CD4-positive, alpha-beta T cell treated with Interleukin-17A for 1 hour (primary cell): ENCODE results near the gene MRPL10.

Experiments
- DNase-seq: peaks from one replicate; pipeline ENCODE4 v3.0.0-alpha.2; 2020

Gene MRPL10

GRCh38 chr17:47857551-47858455 lies 26.5 kb upstream of the MRPL10 start:
- no peak for DNase-seq

DNA sequence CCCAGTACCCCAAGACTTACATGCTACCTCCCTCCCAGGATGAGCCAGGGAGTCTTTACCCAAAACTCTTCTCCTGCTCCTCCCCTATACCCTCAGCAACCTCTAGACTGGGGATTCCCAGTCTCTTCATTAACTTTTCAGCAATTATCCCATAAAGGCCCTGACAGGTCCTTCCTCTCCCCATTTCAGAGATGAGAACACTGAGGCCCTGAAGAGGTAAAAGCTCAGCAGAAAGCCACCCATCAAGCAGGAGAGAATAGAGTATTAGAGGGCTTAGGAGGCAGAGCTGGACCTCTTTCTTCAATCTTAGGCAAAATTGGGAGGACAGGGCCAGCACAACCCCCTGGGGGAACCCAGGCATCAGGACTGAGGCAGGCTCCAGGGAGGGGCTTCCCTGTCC lies 25.5 kb upstream of the MRPL10 start:
- no peak for DNase-seq

- no peak for DNase-seq
These were observed 24.4 kb upstream of the MRPL10 start for GRCh38 chr17:47855737-47856136.

DNA sequence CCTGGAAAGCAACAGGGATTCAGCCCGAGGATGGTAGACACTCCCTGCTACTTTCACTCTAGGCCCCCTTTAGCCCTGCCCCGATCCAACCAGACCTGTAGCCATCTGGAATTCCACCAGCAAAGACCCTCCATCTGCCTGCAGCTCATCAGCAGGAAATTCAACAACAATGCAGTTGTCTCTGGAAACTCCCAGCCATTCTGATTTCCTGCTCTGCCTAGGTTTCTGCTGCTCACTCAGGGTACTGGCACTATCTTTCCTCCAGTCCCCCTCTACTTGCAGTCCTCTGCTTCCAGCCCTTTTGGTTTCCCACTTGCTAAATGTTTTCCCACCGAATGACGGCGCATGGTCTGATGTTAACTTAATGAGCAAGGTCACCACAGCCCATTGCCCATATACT lies 22.3 kb upstream of the MRPL10 start:
- no peak for DNase-seq

DNA sequence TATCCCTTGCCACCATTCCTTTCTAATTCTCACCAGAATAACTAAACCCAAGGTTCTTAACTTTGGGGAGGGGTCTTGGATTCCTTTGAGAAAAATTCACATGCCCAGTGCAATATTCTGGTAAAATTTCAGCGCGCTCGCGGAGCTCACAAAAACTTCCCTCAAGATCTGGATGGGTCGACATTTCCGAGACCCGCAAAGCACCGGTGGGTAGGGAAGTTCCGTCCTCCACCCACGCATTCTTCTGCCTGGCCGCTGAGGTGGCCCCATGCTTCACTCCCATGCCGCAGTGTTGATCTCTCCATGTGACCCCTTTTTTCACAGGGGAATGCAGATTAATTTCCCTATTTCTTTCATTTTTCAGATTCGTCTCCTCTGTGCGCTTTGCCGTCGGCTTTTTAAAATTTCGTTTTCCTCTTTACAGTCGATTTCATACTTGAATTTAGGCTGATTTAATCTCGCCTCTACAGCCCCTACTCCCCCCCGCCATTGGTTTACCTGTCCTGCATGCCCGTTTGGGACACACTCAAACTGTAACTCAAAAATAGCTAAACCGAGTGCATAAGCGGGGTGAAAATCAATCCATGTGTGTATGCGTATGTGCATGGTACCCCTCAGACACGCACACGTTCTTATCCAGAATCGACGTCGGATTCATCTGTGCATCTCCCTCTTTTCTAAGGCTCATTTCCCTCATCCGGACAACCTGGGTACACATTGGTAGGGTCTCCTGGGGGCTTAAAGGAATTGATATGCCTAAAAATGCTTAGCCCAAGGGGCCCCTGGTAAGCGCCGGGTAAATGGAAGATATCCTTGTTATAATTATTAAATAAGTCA lies 21.0 kb upstream of the MRPL10 start:
- peak; percentile 15 for DNase-seq

DNA sequence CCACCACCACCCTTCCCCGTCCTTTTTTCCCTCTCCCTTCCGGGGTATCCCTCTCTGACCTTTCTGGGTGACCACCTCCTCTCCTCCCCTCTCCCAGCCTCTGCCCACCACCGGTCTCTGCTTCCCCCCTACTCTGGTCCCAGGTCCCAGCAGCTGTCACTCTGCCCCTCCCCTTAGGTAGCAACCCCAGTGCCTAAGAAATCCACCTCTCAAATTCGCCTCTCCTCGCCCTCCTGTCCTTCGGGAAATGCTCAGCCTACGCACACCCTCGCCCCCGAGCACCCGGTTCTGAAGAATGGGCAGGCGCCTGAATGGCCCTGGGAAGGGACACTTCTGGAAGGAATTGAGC lies 20.4 kb upstream of the MRPL10 start:
- no peak for DNase-seq

- peak; percentile 68 for DNase-seq
These were observed 19.6 kb upstream of the MRPL10 start, which contains the start of gene SP6 for GRCh38 chr17:47850692-47851573. Gene SP6, minus strand, starts transcription at chr17:47851163. Its CDS starts 2,734 bp downstream, at chr17:47848429.

DNA sequence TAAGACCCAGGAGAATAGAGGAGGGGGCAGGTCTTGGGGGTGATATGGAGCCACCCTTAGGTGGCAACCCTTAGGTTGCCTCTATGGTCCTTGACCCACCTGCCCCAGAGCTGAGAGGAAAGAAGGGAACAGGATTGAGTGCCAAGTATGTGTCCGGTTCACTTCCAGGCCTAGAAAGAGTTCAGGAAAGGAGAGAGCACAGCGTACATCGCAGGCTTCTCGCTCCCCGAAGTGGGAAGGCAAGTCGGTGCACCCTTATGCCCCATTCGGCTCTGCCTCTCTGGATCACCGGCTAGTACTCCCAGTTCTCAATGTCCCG lies 19.0 kb upstream of the MRPL10 start:
- no peak for DNase-seq

- no peak for DNase-seq
These were observed 16.8 kb upstream of the MRPL10 start for GRCh38 chr17:47848198-47848513.

DNA sequence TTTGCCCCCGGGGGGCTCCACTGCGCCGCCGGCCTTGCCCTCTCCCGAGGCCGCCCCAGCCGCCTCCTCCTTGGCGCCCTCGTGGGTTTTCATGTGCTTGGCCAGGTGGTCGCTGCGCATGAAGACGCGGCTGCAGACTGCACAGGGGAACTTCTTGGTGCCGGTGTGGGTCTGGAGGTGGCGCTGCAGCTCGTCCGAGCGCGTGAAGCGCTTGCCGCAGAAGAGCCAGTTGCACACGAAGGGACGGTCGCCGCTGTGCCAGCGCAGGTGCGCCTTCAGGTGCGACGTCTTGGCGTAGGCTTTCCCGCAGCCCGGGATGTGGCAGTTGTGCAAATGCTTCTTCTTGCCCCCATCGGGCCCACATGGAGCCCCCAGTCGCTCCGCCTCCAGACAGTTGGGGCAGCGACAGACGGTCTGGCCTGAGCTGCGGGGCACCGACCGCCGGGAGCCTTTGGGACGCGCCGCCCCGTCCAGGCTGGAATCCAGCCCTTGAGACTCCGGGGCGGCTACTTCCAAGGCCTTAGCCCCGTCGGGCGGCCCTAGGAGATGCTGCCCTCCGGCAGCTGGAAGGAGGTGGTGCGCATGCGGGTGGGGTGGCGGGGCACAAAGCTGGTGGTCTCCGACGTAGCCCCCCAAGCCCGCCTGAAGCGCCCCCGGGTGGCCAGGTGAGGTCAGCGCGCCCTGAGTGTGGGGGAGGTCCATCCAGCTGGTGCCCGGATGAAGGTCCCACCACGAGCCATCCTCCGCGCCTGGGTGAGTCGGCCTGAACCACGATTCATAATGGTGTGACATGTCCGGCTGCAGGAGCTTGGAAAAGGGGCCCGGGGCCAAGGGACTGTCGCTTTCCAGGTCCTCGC lies 16.2 kb upstream of the MRPL10 start:
- DNase-seq, result peak; percentile 36

GRCh38 chr17:47846716-47847340 lies 15.5 kb upstream of the MRPL10 start:
- no peak for DNase-seq

DNA sequence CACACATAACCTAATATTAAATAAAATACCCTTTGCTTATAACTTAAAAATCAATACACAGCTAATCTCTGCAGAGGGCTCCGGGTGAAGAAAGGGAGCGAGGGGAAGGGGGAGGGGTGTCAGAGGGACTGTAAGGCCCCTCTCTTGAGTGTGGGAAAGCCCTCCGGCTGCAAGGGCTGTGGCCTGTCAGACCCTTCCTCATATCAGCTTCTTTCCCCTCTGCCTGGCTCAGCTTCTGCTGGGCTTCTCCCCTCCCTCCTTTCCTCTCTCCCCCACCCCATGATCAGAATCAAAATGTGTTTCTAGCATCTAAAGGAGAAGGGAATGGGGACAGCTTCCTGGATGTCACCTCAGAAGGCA lies 14.4 kb upstream of the MRPL10 start:
- DNase-seq, result no peak

GRCh38 chr17:47844814-47845715 lies 13.7 kb upstream of the MRPL10 start:
- DNase-seq, result no peak

- no peak for DNase-seq
These were observed 12.9 kb upstream of the MRPL10 start for GRCh38 chr17:47844227-47844626.

DNA sequence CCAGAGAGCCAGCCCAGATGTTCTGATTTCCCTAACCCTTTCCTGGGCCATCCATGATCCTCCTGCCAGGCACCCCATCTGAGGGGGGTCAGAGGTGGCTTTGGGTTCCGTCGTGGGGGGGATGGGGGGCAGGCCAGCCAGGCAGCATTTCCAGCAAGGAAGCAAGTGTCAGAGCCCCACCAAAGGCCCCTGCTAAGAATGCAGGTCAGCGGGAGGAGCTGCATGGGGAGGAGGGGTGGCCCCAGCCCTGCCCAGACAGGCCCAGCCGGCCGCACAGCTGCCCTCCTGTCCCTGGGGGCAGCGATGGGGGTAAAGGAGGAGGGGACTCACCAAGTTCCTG lies 12.0 kb upstream of the MRPL10 start:
- DNase-seq, result no peak

GRCh38 chr17:47841488-47842291 lies 10.3 kb upstream of the MRPL10 start:
- no peak for DNase-seq

GRCh38 chr17:47840742-47841487 lies 9.6 kb upstream of the MRPL10 start, which contains the start of gene SCRN2:
Gene SCRN2, minus strand, starts transcription at chr17:47841273. Its CDS starts 430 bp downstream, at chr17:47840843.
- DNase-seq, result peak; percentile 90

GRCh38 chr17:47840001-47840741 lies 8.8 kb upstream of the MRPL10 start:
- no peak for DNase-seq
